WI38 (cell line): Measurements from ENCODE around the gene PRKCZ.

Experiments used
- H3K4me3 ChIP-seq: 2 replicates; pipeline ENCODE4 v1.5.1; 2011; ENCODE audit warnings: low read depth, mild to moderate bottlenecking, control low read depth, low read length
- TF ChIP-seq, protein P1 (sequence below): IDR thresholded peaks from 2 replicates; pipeline ENCODE4 v1.5.1; 2012; ENCODE audit warnings: low read depth, mild to moderate bottlenecking, control low read depth, low read length

Gene PRKCZ

DNA sequence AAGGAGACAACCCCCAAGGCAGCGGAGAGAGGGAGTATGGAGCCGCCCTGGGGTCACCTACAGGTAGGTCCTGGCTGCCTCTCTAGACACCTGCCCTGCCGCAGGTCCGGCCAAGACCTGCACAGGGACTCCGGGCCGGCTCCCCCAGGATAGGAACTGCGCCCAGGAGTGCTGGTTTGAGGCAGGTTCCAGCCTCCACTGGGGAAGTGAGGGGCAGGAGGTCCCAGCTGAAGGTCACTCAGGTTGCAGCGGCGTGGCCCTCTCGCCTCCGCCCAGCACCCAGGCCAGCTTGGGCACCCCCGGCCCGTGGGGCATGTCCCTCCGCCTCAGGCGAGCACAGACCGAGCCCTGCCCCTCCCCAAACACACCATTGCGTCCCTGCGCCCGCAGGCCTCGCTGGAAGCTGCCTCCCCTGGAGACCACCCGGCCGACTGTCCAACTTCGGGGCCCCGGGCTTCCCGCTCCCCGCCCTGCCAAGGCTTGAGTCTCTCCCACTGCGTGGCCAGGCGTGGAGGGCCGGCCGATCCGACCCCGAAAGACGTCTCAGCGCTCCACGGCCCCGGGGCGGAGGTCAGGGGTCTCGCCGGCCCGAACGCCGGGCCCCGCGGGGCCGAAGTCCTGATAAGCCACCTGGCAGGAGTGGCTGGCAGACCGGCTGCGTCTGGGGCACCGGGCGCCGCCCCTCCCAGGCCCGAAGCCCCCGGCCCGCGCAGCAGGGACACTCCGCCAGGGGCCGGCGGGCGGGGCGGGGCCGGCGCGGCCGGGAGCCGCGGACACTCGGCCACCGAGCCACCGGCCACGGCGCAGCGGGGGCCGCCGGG is 176.5 kb downstream of the PRKCZ start:
- H3K4me3 ChIP-seq, result peak overlapping the region; percentile 68
- TF ChIP-seq, protein P1, sequence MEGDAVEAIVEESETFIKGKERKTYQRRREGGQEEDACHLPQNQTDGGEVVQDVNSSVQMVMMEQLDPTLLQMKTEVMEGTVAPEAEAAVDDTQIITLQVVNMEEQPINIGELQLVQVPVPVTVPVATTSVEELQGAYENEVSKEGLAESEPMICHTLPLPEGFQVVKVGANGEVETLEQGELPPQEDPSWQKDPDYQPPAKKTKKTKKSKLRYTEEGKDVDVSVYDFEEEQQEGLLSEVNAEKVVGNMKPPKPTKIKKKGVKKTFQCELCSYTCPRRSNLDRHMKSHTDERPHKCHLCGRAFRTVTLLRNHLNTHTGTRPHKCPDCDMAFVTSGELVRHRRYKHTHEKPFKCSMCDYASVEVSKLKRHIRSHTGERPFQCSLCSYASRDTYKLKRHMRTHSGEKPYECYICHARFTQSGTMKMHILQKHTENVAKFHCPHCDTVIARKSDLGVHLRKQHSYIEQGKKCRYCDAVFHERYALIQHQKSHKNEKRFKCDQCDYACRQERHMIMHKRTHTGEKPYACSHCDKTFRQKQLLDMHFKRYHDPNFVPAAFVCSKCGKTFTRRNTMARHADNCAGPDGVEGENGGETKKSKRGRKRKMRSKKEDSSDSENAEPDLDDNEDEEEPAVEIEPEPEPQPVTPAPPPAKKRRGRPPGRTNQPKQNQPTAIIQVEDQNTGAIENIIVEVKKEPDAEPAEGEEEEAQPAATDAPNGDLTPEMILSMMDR, result no peak

DNA sequence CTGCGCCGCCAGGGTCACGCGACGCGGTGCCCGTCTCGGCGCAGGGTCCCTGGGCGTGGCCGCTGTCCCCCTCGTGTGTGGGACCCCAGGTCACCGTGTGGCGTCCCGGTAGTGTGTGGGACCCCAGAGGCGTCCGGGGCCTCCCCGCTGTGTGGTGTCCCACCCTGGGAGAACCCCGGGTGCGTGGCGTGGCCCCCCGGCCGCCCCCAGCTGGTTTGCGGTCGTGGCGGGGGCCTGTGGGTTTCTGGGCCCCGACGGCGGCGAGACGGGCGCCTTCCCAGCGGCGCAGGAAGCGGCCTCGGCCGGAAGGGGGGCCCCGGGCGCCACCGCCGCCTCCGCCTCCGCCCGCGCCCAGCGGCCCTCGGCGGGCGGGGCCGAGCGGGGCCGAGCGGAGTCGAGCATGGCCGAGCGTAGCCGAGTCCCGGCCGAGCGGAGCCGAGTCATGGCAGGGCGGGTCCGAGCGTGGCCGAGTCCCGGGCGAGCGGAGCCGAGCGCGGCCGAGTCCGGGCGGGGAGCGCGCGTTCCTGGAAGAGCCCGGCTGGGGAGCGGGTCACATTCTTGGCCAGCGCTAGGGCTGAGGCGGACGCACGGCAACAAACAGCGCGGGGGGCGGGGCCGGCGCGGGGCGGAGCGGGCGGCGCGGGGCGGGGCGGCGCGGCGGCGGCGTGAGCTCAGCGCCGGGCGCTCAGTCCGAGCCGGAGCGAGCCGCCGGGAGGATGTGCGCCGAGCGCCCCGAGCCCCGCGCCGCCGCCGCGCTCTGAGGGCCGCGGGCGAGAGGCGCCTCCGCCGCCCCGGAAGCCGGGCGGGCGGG is 177.3 kb downstream of the PRKCZ start:
- H3K4me3 ChIP-seq, result peak overlapping the region; percentile 68
- TF ChIP-seq, protein P1, result no peak

DNA sequence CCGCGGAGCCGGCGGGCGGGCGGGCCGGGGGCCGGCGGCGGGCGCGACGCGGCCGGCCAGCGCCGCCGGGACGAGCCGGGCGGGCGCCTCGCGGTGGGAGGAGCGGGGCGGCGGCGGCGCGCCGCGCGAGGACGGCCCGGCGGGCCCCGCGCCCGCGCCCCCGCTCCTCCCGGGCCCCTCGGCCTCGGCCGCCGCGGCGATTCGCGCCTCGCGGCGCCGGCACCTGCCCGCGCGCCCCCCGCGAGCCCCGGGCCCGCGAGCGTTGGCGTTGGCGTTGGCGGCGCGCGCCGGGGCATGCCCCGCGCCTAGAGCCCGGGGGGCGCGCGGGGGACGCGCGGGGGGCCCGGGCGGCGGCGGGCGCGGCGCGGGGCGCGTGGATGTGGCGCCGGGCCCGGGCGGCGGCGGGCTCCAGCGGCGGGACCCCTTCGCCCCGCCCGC is 178.0 kb downstream of the PRKCZ start, which contains the start of gene SKI:
SKI (plus strand) TSS at position 163 of the 438 bp plus-strand sequence. CDS start 448 bp downstream, outside the sequence.
- TF ChIP-seq, protein P1, result no peak
- peak within 1 kb of the TSS; percentile 81 for H3K4me3 ChIP-seq

DNA sequence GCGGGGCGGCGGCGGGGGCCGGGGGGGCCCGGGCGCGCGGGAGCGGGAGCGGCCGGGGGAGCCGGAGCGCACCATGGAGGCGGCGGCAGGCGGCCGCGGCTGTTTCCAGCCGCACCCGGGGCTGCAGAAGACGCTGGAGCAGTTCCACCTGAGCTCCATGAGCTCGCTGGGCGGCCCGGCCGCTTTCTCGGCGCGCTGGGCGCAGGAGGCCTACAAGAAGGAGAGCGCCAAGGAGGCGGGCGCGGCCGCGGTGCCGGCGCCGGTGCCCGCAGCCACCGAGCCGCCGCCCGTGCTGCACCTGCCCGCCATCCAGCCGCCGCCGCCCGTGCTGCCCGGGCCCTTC is 178.5 kb downstream of the PRKCZ start:
- H3K4me3 ChIP-seq, result peak overlapping the region; percentile 81
- TF ChIP-seq, protein P1, result no peak

DNA sequence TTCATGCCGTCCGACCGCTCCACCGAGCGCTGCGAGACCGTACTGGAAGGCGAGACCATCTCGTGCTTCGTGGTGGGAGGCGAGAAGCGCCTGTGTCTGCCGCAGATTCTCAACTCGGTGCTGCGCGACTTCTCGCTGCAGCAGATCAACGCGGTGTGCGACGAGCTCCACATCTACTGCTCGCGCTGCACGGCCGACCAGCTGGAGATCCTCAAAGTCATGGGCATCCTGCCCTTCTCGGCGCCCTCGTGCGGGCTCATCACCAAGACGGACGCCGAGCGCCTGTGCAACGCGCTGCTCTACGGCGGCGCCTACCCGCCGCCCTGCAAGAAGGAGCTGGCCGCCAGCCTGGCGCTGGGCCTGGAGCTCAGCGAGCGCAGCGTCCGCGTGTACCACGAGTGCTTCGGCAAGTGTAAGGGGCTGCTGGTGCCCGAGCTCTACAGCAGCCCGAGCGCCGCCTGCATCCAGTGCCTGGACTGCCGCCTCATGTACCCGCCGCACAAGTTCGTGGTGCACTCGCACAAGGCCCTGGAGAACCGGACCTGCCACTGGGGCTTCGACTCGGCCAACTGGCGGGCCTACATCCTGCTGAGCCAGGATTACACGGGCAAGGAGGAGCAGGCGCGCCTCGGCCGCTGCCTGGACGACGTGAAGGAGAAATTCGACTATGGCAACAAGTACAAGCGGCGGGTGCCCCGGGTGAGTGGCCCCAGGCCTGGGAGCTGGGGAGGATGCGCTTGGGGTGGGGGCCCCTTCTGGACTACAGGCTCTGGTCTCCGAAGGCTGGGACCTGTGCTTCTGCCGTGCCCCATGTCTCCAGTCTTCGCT is 179.0 kb downstream of the PRKCZ start:
- TF ChIP-seq, protein P1, result no peak
- H3K4me3 ChIP-seq, result peak overlapping the region; percentile 81

DNA sequence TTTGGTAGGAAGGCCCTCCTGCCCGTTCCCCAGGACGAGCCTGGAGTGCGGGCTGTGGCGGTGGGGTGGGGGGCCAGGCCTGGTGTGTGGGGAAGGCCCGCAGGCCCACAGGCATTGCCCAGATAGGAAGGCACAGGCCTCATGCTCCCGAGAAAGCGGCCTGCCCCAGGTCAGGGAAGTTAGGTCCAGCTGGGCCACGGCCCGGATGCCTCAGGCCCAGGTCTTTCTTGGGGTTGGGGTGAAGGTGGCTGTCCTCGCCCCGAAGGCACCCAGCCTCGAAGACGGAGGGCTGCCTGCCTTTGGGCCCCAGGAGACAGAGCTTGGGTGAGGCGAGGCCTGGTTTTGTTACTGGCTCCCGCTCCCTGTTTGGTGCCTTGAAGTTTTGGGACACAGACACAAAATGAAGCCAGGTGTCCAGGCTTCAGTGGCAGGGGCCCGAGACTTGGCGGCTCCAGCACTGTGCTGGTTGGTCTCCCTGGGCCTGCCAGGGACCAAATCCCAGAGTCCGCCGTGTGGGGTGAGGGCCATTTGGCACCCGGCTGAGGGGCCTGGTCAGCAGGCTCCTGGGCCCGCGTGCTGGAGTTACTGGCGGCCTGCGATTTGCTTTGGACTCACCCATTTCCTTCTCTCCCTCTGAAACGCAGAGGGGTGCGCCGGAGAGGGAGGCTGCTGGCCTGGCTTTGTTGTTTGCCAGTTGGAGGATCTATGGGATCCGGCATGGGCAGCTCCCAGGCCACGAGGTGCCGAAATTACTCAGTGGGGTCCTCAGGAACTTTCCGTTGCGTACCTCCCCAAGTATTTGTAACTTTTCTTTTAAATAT is 179.9 kb downstream of the PRKCZ start:
- H3K4me3 ChIP-seq, result peak overlapping the region; percentile 81
- TF ChIP-seq, protein P1, result no peak
